ENCODE results near the gene CELF4.
A peak's percentile ranks its signal among the peaks of the same experiment; 100 is the strongest.

CELF4 gene

DNA sequence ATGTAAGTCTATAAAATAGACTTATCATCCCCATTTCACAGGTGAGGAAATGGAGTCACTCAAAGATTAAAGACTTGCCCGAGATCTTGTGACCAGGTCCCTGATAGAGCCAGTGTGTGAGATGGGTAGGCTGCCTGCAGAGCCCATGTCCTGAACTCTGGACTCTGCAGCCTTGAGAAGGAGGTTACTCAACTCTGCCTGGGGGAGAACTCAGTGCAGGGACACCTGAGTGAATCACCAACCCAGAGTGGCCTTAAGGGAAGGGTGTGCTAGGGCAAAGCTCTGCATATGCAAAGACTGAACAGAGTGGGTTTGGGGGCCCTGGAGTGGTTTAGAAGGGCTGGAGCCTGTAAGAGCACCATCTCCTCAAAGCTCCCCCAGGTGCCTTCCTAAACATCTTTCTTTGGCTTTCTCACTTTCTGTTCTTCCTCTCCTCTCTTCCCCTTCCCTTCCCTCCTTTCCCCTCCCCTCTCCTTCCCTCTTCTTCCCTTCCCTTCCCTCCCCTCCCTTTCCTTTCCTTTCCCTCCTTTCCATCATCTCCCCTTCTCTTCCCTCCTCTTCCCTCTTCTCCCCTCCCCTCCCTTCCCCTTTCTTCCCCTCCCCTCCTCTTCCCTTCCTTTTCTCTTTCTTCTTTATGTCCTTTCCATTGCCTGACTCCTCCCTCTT lies 67.6 kb downstream of the CELF4 start:
- FAIRE-seq (no peak), DNase-seq (ENCODE audit: low spot score) (no peak)

DNA sequence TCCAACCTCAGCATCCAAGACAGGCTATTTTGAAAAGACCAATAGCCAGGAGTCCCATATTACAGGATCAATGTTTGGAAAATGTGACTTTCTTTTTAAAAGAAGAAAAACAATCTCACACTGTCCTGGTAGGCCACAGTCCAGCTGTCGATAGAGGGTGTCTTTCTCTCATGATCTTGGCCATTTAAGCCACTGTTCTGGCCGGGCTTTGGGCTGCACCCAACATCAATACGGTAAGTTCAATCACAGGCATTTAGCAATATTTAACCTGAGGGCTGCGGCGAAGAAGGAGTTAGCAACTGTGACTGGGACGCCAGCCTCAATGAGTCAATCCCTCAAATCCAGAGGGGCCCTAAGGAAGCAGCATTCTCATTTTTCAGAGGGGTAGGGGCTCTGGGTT lies 69.0 kb downstream of the CELF4 start:
- FAIRE-seq (no peak), DNase-seq (ENCODE audit: low spot score) (no peak)

DNA sequence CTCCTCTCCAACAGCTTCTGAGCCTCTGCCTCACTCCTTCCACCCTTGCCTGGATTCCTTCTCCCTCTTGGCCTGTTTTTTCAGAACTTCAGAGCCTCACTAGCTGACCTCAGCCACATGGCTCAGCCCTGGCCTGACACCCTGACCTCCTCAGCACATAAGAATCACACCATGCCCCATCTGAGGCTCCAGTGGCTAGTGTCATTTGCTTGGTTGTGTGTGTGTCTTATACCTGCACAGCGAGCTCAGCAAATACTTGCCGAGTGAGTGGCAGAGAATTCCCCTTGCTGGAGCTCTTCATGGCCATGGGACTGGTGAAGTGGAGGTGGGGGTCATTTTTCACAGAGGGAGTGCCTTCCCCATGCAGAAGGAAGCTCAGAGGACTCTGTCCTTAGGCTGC lies 70.2 kb downstream of the CELF4 start:
- FAIRE-seq (no peak), DNase-seq (ENCODE audit: low spot score) (no peak)

DNA sequence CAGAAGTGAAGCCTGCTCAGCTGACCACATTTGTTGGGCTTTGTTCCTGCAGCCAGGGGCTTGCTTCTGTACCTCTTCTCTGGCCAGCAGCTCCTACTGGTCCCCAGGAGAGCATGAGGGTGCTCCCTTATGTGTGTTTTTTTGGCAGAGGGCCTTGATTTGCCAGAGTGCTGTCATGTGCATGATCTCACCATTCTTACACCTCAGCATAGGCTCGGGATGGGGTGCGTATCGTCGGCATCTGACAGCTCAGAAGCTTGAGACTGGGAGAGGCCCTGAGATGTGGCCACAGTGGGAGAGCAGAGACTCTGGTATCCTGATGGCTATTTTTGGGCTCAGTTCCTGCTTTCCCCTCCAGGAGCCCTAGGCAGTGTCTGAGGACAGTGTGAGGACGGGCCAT lies 71.2 kb downstream of the CELF4 start:
- FAIRE-seq (no peak), DNase-seq (ENCODE audit: low spot score) (no peak)

DNA sequence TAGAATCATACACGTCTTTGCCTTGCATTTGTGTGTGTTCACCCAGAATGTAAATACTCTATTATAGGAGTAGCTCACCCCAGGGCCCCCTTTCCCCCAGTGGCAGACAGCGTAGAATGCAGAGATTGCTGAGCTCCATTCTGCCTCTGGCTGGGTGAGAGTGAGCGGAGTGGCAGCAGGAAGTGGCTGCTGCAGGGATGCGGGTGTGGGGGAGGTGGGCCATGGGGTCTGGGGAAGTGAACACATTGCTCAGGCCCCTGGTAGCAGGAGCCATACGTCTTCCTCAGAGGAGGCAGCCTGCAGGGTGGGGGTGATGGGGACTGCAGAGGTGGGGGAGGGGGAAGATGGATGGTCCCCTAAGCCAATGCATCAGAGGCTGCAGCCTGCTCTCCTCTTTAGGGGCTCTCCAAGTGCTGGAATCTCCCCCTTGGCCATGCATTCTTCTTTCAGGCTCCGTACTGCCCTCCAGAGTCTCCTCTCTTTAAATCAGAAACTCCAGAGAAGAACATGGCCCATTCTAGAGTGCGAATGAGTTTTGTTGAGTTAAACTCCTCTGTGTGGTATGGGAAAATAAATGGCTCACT lies 72.2 kb downstream of the CELF4 start:
- DNase-seq (ENCODE audit: low spot score) (no peak), FAIRE-seq (no peak)

DNA sequence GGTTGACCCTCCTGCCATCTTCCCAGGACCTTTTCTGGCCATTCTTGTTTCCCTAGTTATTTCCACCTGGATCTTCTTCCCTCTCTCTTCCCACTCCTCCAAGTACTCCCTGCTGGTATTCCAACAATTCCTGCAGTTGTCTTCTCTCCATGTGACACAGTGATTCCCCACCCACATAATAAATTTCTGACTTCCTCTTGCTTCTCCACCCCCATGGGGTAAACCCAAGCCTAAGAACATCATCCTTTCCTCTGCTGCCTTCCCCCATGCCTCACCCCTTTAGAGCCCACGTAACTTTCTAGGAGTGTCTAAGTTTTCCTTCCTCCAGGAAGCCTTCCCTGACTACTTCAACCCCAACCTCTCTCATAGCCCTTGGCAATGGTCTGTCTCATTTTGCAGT lies 72.6 kb downstream of the CELF4 start:
- DNase-seq (ENCODE audit: low spot score): no peak
- no peak for FAIRE-seq

DNA sequence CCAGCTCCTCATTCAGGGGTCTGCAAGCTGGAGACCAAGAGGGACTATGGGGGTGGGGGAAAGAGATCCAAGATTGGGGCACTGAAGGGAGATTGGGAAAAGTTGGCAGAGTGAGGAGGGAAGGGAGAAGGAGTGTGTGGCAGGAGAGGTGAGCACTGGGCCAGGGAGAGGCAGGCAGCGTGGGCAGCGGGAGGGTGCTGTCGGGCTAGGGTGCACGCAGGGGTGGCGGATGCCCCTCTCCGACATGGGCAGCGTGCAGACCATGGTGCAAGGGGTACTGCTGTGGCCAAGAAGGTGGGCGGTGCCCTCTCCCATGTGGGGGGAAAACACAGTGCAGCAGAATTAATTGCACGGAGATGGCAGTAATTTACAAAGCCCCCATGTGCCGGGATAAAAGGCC lies 74.1 kb downstream of the CELF4 start:
- FAIRE-seq: no peak
- DNase-seq (ENCODE audit: low spot score): no peak

DNA sequence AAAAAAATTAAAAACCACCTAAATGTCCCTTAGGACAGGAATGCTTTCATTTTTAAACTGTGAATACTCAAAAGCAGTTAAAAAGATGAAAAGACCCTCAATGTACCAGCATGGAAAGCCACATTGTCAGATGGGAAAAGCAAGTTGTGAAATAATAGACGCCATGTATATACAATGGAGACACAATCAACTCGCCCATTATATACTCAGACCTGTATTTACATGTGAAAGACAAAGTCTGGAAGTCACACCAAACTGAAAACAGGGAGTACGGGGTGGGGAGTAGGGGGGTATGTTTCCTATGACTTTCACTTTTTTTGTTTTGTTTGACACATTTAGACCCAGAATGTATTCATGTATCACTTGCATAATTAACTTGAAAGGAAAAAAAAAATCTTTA lies 75.6 kb downstream of the CELF4 start:
- DNase-seq (ENCODE audit: low spot score): no peak
- no peak for FAIRE-seq

DNA sequence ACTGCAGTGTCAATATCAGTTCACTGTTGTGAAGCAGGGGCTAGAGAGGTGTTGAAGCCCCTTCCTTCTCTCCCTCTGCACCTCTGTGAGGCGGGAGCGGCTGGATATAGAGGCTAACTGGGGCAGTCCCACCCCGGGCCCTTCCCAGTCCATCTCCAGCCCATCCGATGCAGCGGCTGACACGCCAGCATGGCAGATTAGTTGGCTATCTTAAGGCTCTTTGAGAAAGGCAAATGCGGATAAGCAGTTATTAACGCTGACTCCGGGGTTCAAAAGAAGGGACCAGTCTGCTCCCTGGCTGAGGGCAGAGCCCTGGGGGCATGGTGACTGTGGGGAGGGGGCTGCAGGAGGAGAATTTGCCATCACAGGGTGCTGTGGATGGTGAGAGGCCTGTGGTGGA lies 76.6 kb downstream of the CELF4 start:
- no peak for FAIRE-seq

DNA sequence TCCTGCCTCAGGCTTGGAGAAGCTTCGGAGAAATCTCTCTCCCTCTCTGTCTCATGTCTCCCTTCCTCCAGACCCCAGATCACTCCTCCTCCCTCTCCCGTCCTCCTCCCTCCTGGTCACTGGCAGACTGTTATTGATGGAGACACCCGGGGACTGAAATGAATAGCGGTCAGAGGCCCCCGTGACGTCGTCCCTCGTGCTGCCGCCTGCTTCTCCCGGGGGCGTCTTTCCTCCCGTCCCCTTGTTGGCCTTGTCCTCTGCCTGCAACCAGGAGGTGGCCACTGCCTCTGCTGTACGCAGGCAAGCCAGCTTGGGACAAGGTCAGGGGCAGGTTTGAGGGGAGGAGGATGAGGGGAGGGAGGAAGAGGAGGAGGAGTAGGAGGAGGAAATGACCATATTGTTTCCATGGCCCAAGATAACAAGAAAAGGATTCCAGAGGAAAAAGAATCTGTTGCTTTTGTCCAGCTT lies 78.2 kb downstream of the CELF4 start:
- DNase-seq (ENCODE audit: low spot score) (no peak), FAIRE-seq (no peak)

More for the DNA sequence above, 76.6 kb downstream of the CELF4 start:
- DNase-seq (ENCODE audit: low spot score): no peak

DNA sequence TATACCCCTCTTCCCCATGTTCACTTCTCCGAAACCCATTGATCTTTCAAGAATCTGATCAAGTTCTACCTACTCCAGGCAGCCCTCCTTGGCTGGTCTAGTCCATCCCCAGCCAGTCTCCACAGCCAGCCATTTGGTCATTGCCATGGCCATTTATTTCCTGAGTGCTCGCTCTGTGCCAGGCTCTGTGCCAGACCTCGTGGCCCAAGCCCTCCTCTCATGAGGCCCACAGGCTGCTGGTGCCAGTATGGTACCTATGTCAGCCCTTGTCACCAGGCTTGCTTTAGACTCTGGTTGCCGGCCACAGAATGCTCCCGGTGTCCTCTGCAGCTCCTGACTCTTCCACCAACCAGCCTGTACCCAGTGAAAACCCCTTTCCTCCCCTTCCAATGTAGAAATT lies 78.8 kb downstream of the CELF4 start:
- FAIRE-seq (no peak), DNase-seq (ENCODE audit: low spot score) (no peak)

DNA sequence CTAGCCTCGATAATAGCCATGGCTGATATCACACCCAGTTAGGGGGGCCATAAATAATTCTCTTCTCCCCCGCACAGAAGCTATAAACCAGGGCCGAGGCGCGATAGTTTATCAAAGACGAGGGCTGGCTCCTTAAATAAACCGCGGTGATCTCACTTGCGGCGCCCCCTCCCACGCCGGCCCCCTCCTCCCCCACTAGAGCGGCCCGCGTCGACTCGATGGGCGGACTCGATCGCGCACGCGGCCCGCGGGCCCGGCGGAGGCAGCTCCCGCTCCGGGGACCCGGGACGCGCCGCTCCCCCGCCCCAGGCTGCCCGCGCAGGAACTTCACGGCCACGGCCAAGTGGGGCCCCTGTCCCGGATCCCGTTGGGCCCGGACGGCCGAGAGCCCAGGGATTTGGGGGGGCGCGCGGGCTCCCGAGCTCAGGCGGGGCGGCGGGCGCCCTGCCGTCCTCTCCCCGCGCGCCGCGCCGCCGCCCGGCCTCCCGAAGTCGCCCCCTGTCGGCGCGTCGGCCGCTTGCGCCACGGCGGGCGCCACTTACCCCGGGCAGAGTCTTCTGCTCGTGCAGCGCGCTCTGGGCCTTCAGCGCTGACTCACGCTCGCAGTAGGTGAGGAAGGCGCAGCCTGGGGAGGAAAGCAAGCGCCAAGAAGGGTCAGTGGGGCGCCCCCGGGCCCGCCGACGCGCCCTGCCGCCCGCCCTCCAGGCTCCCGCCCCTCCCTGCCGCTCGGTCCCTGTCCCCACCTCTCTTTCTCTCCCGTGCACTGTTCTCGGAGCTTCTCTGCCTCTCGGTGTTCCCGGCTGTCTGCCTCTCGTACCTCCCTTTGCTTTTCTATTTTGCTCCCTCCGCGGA lies 80.4 kb downstream of the CELF4 start:
- FAIRE-seq (no peak), DNase-seq (ENCODE audit: low spot score) (no peak)

DNA sequence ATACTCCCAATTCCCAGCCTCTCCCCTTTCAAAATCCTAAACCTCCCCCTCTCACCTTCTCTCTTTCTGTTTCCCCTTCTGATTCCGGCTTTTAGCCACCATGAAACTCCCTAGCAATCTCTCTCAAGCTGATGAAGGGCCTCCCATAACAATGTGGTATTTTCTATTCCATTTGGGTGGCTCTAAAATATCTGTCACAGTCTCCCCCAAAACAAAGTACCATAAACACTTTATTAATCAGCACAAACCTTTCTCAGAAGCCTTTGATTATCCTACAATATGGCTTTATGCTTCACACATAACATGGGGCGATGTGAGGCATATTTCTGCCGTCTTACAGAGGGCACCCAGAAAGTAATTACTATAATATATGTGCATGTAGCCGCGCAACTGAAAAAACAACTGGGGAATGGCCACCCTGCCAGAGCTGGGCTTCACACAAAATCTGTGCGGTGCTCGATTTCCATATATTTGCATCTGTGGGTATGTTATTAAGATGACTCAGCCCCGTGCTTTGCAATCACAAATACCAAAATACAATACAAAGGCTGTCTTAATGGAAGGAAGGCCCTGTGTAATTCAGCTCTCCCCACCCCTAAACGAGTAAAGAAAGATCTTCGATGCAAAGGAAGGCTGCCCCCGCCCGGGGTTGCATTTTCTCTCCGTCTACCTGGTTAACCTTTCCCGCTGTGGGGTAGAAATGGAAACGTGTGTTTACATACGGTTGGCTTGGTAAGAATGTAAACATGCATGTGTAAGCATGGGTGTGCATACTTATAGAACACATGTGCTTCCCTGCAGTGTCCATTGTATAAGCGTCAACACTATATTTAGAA lies 81.4 kb downstream of the CELF4 start:
- DNase-seq (ENCODE audit: low spot score): no peak
- no peak for FAIRE-seq

DNA sequence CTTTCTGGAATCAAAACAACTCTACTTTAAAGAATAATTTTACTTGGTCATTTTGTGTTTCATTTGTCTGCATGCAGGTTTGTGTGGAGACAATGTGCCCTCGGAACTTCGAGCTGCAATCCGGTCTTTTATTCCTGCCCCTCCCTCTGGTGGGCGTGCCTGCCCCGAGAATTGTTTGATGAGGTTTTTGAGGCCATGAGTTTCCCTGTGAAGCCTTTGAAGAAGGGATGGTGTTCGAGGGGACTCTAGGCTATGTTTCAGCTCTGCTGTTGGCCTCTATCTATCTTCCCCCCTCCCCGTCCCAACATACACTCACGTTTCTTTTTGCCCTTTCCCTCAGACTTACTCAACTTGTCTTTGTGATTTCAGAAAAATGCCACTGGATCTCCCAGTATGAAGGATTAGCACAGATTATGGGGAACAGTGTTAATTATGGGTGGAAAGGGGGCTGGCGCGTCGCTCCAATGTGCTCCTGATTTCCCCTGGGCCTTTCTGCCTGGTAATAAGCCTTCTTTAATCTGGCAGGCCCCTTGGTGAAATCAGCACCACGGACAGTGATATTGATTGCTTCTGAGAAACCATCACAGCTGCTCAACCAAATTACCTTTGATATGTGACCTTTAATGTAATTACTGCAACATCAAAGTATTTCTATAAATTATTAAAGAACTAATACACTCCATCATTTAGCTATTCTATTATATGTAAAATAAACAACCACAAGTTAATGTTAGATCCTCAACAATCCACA lies 82.2 kb downstream of the CELF4 start:
- no peak for FAIRE-seq

DNA sequence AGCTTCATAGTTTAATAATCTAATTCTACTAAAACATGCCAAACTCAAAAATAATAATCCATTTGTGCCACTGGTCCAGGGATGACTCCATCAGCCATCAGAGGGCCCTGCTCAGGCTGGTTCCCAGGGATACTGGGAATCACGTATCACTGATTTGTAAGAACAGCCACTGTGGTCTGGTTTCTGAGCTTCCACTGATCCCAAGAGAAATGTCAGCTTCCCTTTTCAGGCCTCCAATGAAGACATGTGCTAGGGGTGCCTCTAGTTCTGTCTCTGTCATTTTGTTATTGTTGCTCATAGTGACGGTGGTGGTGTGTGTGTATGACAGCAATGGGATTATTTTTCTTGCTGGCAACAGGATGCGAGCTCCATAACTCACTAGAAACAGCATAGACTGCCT lies 83.2 kb downstream of the CELF4 start:
- FAIRE-seq: no peak
- no peak for DNase-seq (ENCODE audit: low spot score)

More for the DNA sequence above, 82.2 kb downstream of the CELF4 start:
- no peak for DNase-seq (ENCODE audit: low spot score)

DNA sequence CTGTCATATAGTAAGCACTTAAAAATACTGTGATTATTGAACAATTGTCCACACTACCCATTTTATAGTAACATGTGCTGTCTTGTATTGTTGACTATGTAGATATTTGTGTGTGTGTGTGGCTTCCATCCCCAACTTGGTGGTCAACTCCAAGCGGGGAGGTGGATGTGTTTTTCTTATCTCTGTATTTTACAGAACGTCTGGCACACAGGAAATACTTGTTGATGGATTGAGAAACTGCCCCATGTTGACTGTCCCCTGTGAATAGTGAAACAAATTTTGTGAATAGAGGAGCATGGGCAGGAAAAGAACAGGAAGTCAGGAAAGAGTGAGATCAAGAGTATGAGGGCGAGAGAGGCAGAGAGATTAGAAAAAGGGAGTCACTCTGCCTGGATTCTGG lies 83.6 kb downstream of the CELF4 start:
- DNase-seq (ENCODE audit: low spot score): no peak
- no peak for FAIRE-seq

DNA sequence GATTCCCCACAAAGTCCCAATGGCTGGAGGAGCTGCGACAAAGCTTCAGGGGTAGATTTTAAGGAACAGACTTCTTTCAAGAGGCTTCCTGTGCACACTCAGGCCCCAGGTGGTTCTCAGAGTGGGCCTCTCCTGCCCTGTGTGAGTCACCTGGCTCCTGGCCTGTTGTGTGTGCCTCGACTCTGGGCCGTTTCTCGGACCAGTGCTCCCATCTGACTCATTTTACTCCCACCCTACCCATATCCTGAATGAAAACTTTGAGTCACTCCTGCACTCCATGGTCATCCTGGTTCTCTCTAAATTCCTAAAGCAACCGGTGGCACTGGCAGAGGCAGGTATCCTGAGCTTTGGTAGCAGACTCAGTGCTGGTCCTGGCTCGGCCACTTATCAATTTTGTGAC lies 84.1 kb downstream of the CELF4 start:
- DNase-seq (ENCODE audit: low spot score): peak; percentile 87
- FAIRE-seq: peak; percentile 94

DNA sequence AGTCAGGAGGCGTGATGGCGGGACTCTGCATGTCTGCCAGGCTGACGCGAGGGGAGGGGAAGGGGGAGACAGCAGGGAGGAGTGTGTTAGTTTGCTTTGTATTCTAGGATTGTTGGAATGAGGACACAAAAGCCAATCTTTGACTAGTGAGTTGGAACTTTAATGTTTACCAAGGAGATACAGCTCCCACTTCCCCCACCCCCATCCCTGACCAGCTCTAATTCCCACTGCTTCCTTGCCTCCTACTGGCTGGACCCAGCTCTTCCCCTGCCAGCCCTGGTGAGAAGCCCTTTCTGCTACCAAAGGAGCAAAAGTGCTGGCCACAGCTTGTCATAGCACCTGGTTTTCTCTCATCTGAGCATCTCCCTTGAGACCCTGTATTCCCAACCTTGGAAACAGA lies 84.5 kb downstream of the CELF4 start:
- FAIRE-seq (peak; percentile 76), DNase-seq (ENCODE audit: low spot score) (peak; percentile 76)

DNA sequence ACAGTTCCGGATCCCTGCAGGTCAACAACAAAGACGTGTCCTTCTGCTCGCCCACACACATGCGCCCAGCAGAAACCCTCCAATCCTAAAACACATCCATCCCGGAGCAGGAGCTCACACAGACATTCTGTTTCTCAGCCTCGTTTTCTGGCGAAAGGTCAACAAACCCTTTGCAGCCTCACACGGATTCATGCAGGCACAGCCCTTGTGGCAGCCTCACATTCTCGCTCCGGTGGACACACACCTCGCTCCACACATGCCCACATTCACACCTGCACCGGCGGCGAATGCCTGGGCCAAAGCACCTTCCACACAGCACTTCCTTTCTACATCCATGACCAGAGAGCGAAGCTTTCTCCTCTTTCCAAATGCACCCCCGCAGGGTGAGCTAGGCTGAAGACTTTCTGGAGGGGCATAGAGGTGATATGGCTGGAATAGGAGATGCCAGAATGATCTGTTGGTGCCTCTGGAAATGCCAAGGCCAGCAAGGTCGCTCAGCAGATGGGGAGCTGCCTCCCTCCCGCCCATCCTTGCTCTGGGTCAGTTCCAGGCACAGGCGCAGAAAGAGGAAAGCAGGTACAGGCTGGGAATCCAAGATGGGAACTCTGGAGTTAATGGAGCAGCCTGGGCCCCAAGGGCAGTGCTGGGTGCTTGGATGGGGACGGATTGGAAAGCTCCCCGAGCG lies 88.8 kb downstream of the CELF4 start:
- no peak for FAIRE-seq
- DNase-seq (ENCODE audit: low spot score): no peak

DNA sequence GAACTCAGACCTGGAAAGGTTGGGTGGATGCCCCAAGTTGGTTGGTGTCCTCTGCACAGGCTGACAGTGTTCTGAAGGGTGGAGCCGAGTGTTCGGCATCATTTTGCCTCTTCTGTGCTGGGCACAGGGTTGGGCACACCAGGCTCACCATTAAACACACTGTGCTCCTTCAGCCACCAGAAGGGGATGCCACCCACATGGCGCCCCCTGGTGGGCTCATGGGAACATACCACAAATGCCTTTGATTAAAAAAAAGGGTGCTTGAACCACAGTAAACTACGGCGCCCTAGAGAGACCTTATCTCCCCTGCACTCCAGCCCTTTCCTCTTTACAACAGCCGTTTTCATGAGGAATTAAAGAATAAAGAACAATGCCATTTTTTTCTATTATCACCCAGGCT lies 89.4 kb downstream of the CELF4 start:
- DNase-seq (ENCODE audit: low spot score): no peak
- FAIRE-seq: no peak

Data from RCC 7860 (cell line).